Natural killer cell (primary cell): ENCODE data around the gene PNRC1. TPM values are rescaled to one million over a fixed set of nuclear protein-coding genes. Genes with fewer than 3 reads are reported as not detected.

Source experiments
- ATAC-seq, 3 donors: fragments of 150-1000 bp in 2 of 3; fragments of 200-7000 bp in 1 of 3; cut with Tn5 transposase; 1 replicate in 1 of 3; 2 replicates in 2 of 3; pipeline ENCODE4 v1.10.0; 2021; ENCODE audit warnings: mild to moderate bottlenecking in 2 of 3, moderate library complexity in 2 of 3
- DNase-seq, 2 donors: peaks; one replicate each; pipeline versions ENCODE4 v3.0.0 to v3.0.0-alpha.2; 2013 to 2021; ENCODE audit warnings: mixed read lengths in 1 of 2
- H3K27ac ChIP-seq: one replicate; pipeline ENCODE4 v1.5.1; 2013; ENCODE audit warnings: mild to moderate bottlenecking, low read length
- H3K27me3 ChIP-seq: one replicate; pipeline ENCODE4 v1.6.1; 2013; ENCODE audit warnings: low read length; ENCODE audit not compliant: control insufficient read depth, insufficient read depth
- H3K36me3 ChIP-seq: one replicate; pipeline ENCODE4 v1.6.1; 2013; ENCODE audit warnings: low read length; ENCODE audit not compliant: control insufficient read depth, insufficient read depth
- H3K4me1 ChIP-seq: one replicate; pipeline ENCODE4 v1.6.1; 2013; ENCODE audit warnings: low read length; ENCODE audit not compliant: control insufficient read depth, insufficient read depth
- H3K4me3 ChIP-seq: one replicate; pipeline ENCODE4 v1.5.1; 2013; ENCODE audit warnings: low read length
- H3K9me3 ChIP-seq: one replicate; pipeline ENCODE4 v1.6.1; 2013; ENCODE audit warnings: low read length; ENCODE audit not compliant: control insufficient read depth, insufficient read depth
- H3K27ac Mint-ChIP-seq, 2 donors: one replicate each; pipeline ENCODE4 v1.8.0; 2022; ENCODE audit warnings: mild to moderate bottlenecking in 2 of 2, mixed read lengths in 2 of 2, moderate library complexity in 1 of 2
- H3K27me3 Mint-ChIP-seq, 2 donors: one replicate each; pipeline ENCODE4 v1.8.0; 2022; ENCODE audit warnings: low read depth in 2 of 2, mixed read lengths in 2 of 2
- H3K36me3 Mint-ChIP-seq: one replicate; pipeline ENCODE4 v1.8.0; 2022; ENCODE audit warnings: mixed read lengths
- H3K4me1 Mint-ChIP-seq, 2 donors: one replicate each; pipeline ENCODE4 v1.8.0; 2022; ENCODE audit warnings: mixed read lengths in 2 of 2
- H3K4me3 Mint-ChIP-seq: one replicate; pipeline ENCODE4 v1.8.0; 2022; ENCODE audit warnings: mild to moderate bottlenecking, moderate library complexity, mixed read lengths
- H3K9me3 Mint-ChIP-seq, 2 donors: one replicate each; pipeline ENCODE4 v1.8.0; 2022; ENCODE audit warnings: mixed read lengths in 2 of 2
- CTCF ChIP-seq: fragments of 200-600 bp; IDR thresholded peaks from one replicate; pipeline ENCODE4 v1.8.0; 2022; ENCODE audit warnings: antibody characterized with exemption
- WGBS: methylation state at CpG from one replicate; pipeline ENCODE4 v1.1.7; 2013; ENCODE audit warnings: missing lambda C conversion rate; ENCODE audit not compliant: insufficient coverage; 5-methylcytosine and 5-hydroxymethylcytosine counted together
- intact Hi-C: fragments of 100-400 bp; cut with micrococcal nuclease; formaldehyde crosslinking; loops from one replicate; pipeline ENCODE4 v1.14.2; 2022
- total RNA-seq, 4 donors: library from RNA; stranded (reverse); fragments of 120-200 nt in 1 of 4; gene quantifications; one replicate each; pipeline versions ENCODE4 v1.2.3 to v1.2.4, GENCODE V29; 2013 to 2022

The PNRC1 gene
- total RNA-seq, 3 donors from 2014 or later (not counting 1 experiment from before 2014, with no cell fraction given), result 695 to 970 (median 712) TPM

- no peak for TF ChIP-seq CTCF
Measured at GRCh38 chr6:89042664-89043063, 37.9 kb upstream of the PNRC1 start.

GRCh38 chr6:89044328-89045010 lies 36.1 kb upstream of the PNRC1 start:
- Histone ChIP-seq H3K4me1 (no peaks in the 10 kb centered on the region), H3K27ac (no peak overlapping the region), H3K27me3 (no peaks in the 10 kb centered on the region), H3K4me3 (no peak overlapping the region), H3K36me3 (no peaks in the 10 kb centered on the region), H3K9me3 (no peaks in the 10 kb centered on the region)
- H3K36me3 Mint-ChIP-seq, result no peaks in the 10 kb centered on the region
- ATAC-seq (no peak), DNase-seq (no peak)
- H3K27ac Mint-ChIP-seq, result no peak overlapping the region
- no peak for TF ChIP-seq CTCF
- intact Hi-C loops, result no loop called here
- 84% methylated on average over 8 of the region's 8 CpGs for WGBS
- peaks cover 0 to 2% of the 10 kb centered on the region in 2 donors for H3K9me3 Mint-ChIP-seq
- H3K4me3 Mint-ChIP-seq, result no peak overlapping the region
- peaks cover 0 to 6% of the 10 kb centered on the region in 2 donors for H3K4me1 Mint-ChIP-seq
- H3K27me3 Mint-ChIP-seq, result peaks cover 0 to 4% of the 10 kb centered on the region in 2 donors

More at GRCh38 chr6:89042664-89043063, 37.9 kb upstream of the PNRC1 start:
- Histone ChIP-seq H3K9me3 (peaks cover 6% of the 10 kb centered on the region), H3K27ac (no peak overlapping the region), H3K36me3 (no peaks in the 10 kb centered on the region), H3K4me3 (no peak overlapping the region), H3K27me3 (no peaks in the 10 kb centered on the region), H3K4me1 (no peaks in the 10 kb centered on the region)
- no peak for DNase-seq
- Mint-ChIP-seq H3K4me3 (no peak overlapping the region), H3K27ac (no peak overlapping the region), H3K4me1 (peaks cover 0 to 6% of the 10 kb centered on the region in 2 donors), H3K36me3 (peaks cover 13% of the 10 kb centered on the region), H3K27me3 (no peaks in the 10 kb centered on the region), H3K9me3 (peaks cover 9 to 12% of the 10 kb centered on the region in 2 donors)
- ATAC-seq, result no peak
- 95% methylated on average over 3 of the region's 3 CpGs for WGBS
- intact Hi-C loops, result no loop called here

- Histone ChIP-seq H3K27ac (no peak overlapping the region), H3K4me1 (no peaks in the 10 kb centered on the region), H3K4me3 (no peak overlapping the region), H3K27me3 (no peaks in the 10 kb centered on the region), H3K9me3 (no peaks in the 10 kb centered on the region), H3K36me3 (no peaks in the 10 kb centered on the region)
- peaks cover 0 to 6% of the 10 kb centered on the region in 2 donors for H3K4me1 Mint-ChIP-seq
- WGBS, result 31% methylated on average over 4 of the region's 4 CpGs
- no peak overlapping the region for H3K27ac Mint-ChIP-seq
- peaks cover 0 to 2% of the 10 kb centered on the region in 2 donors for H3K9me3 Mint-ChIP-seq
- DNase-seq (no peak), ATAC-seq (no peak)
- no peak overlapping the region for H3K4me3 Mint-ChIP-seq
- TF ChIP-seq CTCF, result no peak
- intact Hi-C loops, result no loop called here
- no peaks in the 10 kb centered on the region for H3K36me3 Mint-ChIP-seq
- peaks cover 0 to 6% of the 10 kb centered on the region in 2 donors for H3K27me3 Mint-ChIP-seq
Measured at GRCh38 chr6:89045011-89045387, 35.6 kb upstream of the PNRC1 start.

DNA sequence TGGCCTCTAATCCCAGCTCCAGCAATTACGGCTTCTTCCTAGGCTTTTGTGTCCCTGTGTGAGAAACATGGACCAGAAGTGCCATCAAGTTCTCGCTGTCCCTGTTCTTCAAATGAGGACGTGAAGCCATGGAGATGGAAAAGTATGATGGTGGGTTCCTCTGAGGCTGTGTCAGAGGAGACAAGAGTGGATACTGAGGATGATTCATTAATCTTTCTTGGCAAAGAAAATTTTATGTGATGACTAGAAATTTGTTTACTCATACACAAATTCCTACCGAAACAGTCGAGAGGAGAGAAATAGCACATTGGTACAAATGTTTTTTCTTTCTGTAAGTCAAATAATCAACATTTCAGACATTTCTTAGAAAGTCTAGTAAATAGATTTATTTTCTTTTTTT lies 35.0 kb upstream of the PNRC1 start:
- 98% methylated on average over 3 of the region's 5 CpGs for WGBS
- no peak overlapping the region for H3K4me3 ChIP-seq
- Mint-ChIP-seq H3K4me3 (no peak overlapping the region), H3K27ac (no peak overlapping the region), H3K27me3 (peaks cover 0 to 6% of the 10 kb centered on the region in 2 donors), H3K4me1 (peaks cover 0 to 6% of the 10 kb centered on the region in 2 donors), H3K36me3 (no peaks in the 10 kb centered on the region), H3K9me3 (peaks cover 0 to 2% of the 10 kb centered on the region in 2 donors)
- intact Hi-C loops, result no loop called here
- no peak for TF ChIP-seq CTCF
- no peaks in the 10 kb centered on the region for H3K27me3 ChIP-seq
- no peaks in the 10 kb centered on the region for H3K9me3 ChIP-seq
- ATAC-seq (no peak), DNase-seq (no peak)
- no peak overlapping the region for H3K27ac ChIP-seq
- no peaks in the 10 kb centered on the region for H3K36me3 ChIP-seq
- peaks cover 1% of the 10 kb centered on the region for H3K4me1 ChIP-seq
